AG04450 (cell line): ENCODE measurements around the gene MTFP1. TPM values are rescaled to one million over a fixed set of nuclear protein-coding genes. Genes with fewer than 3 reads are reported as not detected.

Source experiments
- CTCF ChIA-PET: fragments of 300-600, 350-600 bp; formaldehyde crosslinking; extraction: SDS; loops from one replicate; lab custom pipeline; 2022; ENCODE audit warnings: antibody characterized with exemption, inconsistent platforms; lab: Charles Lee
- POLR2A ChIA-PET: fragments of 350-600 bp; formaldehyde crosslinking; extraction: SDS; loops from one replicate; lab custom pipeline; 2021; ENCODE audit warnings: antibody characterized with exemption, inconsistent platforms; lab: Yijun Ruan, JAX
- DNase-seq: peaks from one replicate; pipeline ENCODE4 v3.0.0-alpha.2; 2011; ENCODE audit warnings: low read depth, low spot score
- H3K27ac ChIP-seq: one replicate; pipeline ENCODE4 v1.5.1; 2012; ENCODE audit warnings: low read depth, low read length, control low read depth
- H3K27me3 ChIP-seq: one replicate; pipeline ENCODE4 v1.6.0; 2012; ENCODE audit warnings: low read length; ENCODE audit not compliant: control insufficient read depth, insufficient read depth
- H3K4me3 ChIP-seq: 2 replicates; pipeline ENCODE4 v1.5.1; 2011; ENCODE audit warnings: mild to moderate bottlenecking, low read depth, low read length, control low read depth
- H3K9me3 ChIP-seq: 2 replicates; pipeline ENCODE4 v1.5.1; 2012; ENCODE audit warnings: low read length; ENCODE audit not compliant: control insufficient read depth, insufficient read depth
- polyA plus RNA-seq: library from polyadenylated mRNA; depleted of rRNA; stranded (reverse); fragments of >200 nt; gene quantifications from 2 replicates; pipeline ENCODE4 v1.2.3, GENCODE V29; 2011
- TF ChIP-seq, protein P1 (sequence below): IDR thresholded peaks from 2 replicates; pipeline ENCODE4 v1.5.1; 2011; ENCODE audit warnings: low read depth, low read length, control low read depth, inconsistent platforms

The MTFP1 gene
- polyA plus RNA-seq, 1 experiment: 4.1 TPM

DNA sequence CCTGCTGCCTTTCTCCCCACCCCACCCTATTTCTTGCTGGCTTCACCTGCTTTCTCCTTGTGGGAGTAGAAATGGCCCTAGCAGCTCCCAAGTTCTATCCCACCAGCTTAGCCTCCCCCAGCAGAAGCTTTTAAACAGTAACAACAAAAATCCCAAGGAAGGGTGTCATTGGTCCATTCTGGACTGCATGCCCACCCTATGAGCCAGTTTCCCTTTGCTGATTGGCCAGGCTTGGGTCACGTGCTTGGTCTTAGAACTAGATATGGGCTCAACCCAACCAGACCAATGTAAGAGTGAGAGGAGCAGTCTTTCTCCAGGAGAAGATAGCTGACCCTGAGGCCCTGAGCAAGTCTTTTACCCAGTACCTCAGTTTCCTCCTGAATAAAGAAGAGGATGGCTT, 2.3 kb downstream of the MTFP1 start:
- no peak for DNase-seq
- POLR2A ChIA-PET: no interaction called here
- no peak overlapping the region for H3K4me3 ChIP-seq
- no peak overlapping the region for H3K27ac ChIP-seq
- H3K27me3 ChIP-seq: no peaks in the 10 kb centered on the region
- TF ChIP-seq, protein P1, sequence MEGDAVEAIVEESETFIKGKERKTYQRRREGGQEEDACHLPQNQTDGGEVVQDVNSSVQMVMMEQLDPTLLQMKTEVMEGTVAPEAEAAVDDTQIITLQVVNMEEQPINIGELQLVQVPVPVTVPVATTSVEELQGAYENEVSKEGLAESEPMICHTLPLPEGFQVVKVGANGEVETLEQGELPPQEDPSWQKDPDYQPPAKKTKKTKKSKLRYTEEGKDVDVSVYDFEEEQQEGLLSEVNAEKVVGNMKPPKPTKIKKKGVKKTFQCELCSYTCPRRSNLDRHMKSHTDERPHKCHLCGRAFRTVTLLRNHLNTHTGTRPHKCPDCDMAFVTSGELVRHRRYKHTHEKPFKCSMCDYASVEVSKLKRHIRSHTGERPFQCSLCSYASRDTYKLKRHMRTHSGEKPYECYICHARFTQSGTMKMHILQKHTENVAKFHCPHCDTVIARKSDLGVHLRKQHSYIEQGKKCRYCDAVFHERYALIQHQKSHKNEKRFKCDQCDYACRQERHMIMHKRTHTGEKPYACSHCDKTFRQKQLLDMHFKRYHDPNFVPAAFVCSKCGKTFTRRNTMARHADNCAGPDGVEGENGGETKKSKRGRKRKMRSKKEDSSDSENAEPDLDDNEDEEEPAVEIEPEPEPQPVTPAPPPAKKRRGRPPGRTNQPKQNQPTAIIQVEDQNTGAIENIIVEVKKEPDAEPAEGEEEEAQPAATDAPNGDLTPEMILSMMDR: no peak
- H3K9me3 ChIP-seq: peaks cover 4% of the 10 kb centered on the region; the same call in 1 of the 2 replicates
- CTCF ChIA-PET: interaction anchor here (1.2 to 1.3 kb wide), 2 partner anchors 9 to 26 kb away, joined by 3 read pairs; no protein-coding TSS in a partner anchor

DNA sequence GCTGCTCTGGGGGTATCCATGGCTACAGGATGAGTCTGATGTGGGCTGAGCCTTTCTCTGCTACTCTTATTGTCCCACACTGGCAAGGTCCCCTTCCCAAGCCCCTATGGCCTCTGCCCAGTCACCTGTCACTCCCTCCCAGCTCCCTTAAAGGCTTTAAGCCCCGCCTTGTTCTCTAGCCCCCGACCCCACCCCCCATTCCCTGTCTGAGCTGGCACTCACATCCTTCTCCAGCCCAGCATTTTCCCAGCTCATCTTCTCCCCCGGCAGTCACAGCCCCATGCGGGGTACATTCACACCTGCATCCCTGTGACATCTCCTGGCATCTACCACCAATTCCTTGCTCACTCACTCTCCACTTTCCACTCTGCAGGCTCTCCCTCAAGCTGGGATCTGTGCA, 4.3 kb downstream of the MTFP1 start:
- POLR2A ChIA-PET: no interaction called here
- Histone ChIP-seq H3K27me3 (no peaks in the 10 kb centered on the region), H3K9me3 (peaks cover 4% of the 10 kb centered on the region; the same call in 1 of the 2 replicates), H3K4me3 (no peak overlapping the region), H3K27ac (no peak overlapping the region)
- CTCF ChIA-PET: no interaction called here
- TF ChIP-seq, protein P1: no peak
- DNase-seq: no peak

DNA sequence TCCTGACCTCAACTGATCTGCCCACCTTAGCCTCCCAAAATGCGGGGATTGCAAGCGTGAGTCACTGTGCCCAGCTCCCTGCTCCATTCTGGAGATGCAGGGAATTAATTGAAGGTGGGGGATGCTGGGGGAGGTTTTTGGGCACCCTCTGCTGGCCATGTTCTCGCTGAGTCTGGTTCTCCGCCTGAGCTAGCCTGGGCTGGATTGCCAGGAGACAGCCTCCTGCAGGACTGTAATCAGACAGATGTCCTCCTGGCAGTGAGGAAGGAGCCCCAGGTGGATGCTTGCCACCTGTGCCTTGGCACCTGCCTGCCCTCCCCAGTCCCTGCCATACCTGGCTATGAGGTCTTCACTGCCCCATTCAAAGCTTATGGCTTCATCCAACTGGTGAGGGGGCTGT, 5.4 kb downstream of the MTFP1 start:
- Histone ChIP-seq H3K9me3 (peaks cover 8% of the 10 kb centered on the region; the same call in 1 of the 2 replicates), H3K4me3 (no peak overlapping the region), H3K27ac (no peak overlapping the region), H3K27me3 (no peaks in the 10 kb centered on the region)
- DNase-seq: no peak
- ChIA-PET POLR2A (no interaction called here), CTCF (no interaction called here)
- TF ChIP-seq, protein P1: no peak

DNA sequence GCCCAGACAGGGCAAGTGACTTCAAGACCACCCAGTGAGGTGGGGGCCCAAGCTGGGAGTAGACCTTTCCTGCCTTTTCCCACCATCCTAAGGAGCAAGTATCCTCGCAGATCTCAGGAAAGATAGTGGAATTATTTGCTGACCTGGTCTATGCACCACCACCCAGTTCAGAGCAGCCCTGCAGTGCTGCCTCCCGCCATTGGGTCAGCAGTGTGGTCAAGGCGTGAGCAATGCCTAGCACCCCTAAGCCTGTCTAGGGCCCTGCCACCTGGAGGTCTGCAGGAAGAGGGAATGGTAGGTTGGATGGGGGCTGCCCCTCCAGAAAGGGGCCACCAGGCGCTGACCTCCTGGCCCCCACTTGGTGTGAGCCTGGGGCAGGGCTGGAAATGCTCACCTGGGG, 6.5 kb downstream of the MTFP1 start:
- H3K27me3 ChIP-seq: no peaks in the 10 kb centered on the region
- POLR2A ChIA-PET: no interaction called here
- no peak for DNase-seq
- no peak overlapping the region for H3K4me3 ChIP-seq
- H3K27ac ChIP-seq: no peak overlapping the region
- H3K9me3 ChIP-seq: peaks cover 5% of the 10 kb centered on the region; the same call in 1 of the 2 replicates
- CTCF ChIA-PET: interaction anchor here (1.8 kb wide), 1 partner anchor 13 kb away, joined by 4 read pairs; no protein-coding TSS in a partner anchor
- TF ChIP-seq, protein P1: no peak

DNA sequence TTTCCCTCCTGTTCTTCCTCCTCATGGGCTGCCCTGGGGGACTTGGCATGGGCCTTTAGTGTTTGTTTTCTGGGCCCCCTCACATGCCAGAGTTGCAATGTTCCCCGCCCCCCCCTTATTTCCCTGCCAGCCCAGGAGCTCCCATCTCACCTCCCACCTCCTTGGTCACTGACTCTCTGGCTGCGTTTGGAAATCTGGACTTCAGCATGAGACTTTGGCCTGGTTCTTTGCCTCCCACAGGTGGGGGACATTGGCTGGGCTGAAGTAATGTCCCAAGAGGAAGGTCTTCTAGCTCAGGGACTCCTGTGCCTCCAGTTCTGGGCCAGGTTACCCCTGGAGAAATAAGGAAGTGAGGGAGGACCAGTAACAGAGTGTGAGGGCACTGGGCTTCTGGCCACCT, 7.0 kb downstream of the MTFP1 start:
- TF ChIP-seq, protein P1: no peak
- POLR2A ChIA-PET: interaction anchor here (0.6 kb wide), 1 partner anchor 186 kb away, joined by 3 read pairs; no protein-coding TSS in a partner anchor
- H3K27ac ChIP-seq: no peak overlapping the region
- H3K9me3 ChIP-seq: peaks cover 4% of the 10 kb centered on the region; the same call in 1 of the 2 replicates
- no peaks in the 10 kb centered on the region for H3K27me3 ChIP-seq
- CTCF ChIA-PET: interaction anchor here (0.6 to 1.8 kb wide), 3 partner anchors 9 to 109 kb away, joined by 3 to 4 read pairs (median 4); no protein-coding TSS in a partner anchor
- DNase-seq: no peak
- H3K4me3 ChIP-seq: no peak overlapping the region
